GM12873 (cell line): ENCODE results near the gene LRRC9.

ENCODE experiments used
- TF ChIP-seq, protein P1 (sequence below): IDR thresholded peaks from 2 replicates; pipeline ENCODE4 v1.5.1; 2012; ENCODE audit warnings: low read depth, mild to moderate bottlenecking, moderate library complexity, low read length, control low read depth; ENCODE audit not compliant: insufficient read depth; ENCODE audit errors: missing control alignments

LRRC9 gene

DNA sequence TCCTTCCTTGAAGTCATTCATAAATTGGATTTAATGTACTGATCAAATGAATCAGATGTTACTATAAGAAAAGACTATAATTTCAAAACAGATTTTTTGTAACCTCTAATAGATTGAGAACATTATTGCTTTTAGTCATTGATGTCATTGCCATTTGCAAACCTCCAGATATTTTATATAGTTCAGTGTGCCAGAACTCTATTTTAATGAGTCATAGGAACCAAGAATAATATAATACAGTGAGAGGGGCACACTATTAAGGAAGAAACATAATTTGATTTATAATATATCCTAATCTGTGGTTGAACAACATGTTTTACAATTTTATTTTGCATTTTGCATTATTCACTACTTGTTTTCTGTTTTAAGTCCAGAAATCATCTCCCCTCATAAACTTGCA is 78.0 kb downstream of the LRRC9 start:
- TF ChIP-seq, protein P1, sequence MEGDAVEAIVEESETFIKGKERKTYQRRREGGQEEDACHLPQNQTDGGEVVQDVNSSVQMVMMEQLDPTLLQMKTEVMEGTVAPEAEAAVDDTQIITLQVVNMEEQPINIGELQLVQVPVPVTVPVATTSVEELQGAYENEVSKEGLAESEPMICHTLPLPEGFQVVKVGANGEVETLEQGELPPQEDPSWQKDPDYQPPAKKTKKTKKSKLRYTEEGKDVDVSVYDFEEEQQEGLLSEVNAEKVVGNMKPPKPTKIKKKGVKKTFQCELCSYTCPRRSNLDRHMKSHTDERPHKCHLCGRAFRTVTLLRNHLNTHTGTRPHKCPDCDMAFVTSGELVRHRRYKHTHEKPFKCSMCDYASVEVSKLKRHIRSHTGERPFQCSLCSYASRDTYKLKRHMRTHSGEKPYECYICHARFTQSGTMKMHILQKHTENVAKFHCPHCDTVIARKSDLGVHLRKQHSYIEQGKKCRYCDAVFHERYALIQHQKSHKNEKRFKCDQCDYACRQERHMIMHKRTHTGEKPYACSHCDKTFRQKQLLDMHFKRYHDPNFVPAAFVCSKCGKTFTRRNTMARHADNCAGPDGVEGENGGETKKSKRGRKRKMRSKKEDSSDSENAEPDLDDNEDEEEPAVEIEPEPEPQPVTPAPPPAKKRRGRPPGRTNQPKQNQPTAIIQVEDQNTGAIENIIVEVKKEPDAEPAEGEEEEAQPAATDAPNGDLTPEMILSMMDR: no peak

DNA sequence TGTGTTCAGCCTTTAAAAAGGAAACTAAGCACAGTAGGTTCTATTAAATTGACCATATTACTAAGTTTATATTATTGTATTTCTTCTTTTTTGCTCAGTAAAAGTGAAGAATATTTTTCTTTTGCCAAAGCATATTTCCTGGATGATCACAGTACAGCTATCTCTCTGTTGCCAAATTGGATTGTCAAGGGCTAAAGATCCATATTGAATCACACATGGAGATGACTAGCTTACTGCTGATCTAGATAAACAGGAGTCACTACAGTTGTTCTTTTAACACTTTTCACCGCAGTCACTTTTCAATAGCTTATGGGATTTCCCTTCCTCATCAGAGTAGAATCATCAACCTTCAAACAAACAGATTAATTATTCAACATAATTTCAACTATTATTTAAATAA is 78.6 kb downstream of the LRRC9 start:
- TF ChIP-seq, protein P1: no peak

DNA sequence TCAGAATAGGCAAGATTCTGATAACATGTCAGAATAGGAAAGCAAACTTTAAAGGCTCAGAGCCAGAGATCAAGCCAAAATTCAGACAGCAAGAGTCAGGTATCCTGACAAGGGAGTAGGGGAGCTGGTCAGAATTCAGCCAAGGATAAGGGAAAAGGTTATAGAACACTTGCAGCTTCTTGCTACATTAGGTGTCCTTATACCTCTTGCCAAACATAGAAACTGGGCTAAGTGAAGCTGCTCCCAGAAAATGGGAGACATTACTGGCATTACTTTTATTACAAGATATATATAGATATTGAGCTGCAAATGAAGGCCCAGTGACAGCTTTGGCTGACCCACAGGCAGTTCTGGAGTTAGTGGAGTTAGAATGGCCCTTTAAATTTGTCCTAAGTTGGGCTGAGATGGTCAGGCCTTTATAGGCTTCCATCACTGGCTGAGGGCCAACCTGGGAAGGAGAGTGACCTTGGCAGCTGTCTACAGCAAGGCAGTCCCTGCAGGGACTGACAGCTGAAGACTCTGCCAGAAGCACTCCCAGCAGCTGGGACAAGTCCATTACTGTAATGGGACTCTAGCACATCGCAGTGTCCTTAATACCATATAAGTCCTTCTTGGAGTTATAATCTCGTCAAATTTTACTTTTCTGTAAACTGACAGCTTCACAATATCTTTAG is 83.0 kb downstream of the LRRC9 start:
- TF ChIP-seq, protein P1: no peak

DNA sequence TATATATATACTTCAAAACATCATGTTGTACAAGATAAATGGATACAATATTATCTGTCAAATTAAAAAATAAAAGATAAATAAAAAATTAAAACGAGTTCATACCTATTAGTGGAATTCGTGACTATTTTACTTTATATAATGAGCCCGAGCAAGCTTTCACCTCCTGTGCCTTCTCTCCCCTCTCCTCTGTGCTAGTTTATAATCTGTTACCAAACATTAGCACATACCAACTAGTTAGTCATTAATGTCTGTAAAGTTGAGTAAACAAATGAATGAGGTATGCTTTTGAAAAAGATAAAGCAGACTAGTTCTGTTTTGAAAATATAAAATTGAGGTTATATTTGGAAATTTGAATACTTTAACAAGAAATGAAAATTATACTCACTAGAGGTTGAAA is 84.0 kb downstream of the LRRC9 start:
- TF ChIP-seq, protein P1: no peak

DNA sequence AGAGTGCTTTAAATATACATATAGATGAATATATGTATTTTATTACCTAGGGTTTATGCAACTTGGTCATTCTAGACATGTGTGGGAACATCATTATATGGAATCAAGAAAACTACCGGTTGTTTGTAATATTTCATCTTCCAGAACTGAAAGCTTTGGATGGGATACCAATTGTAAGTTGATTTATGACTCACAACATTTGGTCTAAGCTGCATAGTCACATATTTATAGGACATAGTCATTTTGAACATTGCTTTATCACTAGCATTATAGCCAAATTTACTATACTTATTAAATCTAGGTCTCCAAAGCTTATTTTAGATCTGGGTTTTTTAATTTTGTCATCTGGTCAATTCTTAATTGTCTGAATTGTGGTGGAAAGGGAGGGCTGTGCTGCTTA is 88.1 kb downstream of the LRRC9 start:
- TF ChIP-seq, protein P1: no peak

DNA sequence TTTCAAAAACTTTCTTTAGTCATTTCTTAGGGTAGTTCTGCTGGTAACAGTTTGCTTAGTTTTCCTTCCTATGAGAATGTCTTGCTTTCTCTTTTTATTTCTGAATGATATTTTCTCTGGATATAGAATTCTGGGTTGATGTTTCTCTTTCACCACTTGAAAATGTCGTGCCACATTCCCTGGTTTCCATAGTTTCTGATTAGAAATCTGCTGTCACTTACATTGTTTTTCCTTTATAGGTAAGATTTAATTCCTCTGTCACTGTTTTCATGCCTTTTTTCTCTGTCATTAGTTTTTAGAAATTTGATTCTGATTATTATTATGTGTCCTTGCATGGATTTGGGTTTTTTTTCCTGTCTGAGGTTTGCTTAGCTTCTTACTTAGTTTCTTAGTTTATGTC is 94.5 kb downstream of the LRRC9 start:
- TF ChIP-seq, protein P1: no peak

DNA sequence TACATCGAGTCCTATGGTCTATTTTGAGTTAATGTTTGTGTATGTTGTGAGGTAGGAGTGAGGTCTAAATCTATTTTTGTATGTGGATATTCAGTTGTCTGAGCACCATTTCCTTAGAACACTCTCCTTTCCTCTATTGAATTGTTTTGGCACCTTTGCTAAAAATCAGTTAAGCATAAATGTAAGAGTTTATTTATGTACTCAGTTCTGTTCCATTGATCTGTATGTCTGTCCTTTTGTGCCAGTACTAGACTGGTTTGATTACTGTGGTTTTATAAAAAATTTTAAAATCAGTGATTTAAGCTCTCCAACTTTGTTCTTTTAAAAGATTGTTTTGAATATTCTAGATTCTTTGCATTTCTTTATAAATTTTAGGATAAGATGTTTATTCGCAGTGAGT is 101.7 kb downstream of the LRRC9 start:
- TF ChIP-seq, protein P1: no peak

DNA sequence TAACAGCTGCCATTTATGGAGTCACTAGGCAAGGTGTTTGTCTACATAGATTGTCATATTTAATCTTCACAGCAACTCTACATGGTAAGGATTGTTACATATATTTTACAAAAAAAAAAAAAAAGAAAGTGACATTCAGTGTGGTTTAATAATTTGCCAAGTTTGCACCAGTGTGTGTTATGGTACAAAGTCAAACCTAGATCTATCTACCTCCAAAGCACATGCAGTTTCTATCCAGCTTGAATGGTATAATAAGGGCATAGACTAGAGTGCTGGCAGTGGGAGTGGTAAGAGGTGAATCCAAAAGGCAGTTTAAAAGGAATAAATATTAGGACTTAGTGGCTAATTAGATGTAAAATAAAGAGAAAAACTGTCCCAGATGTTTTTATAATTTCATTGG is 105.6 kb downstream of the LRRC9 start:
- TF ChIP-seq, protein P1: no peak
